Activated naive CD4-positive, alpha-beta T cell treated with anti-CD3 and anti-CD28 coated beads for 36 hours (primary cell): Measurements from ENCODE around the gene DNAJC21. TPM values are rescaled to one million over a fixed set of nuclear protein-coding genes. Genes with fewer than 3 reads are reported as not detected.
"Not testable (repeated sequence)": the region's sequence is repeated elsewhere in the genome, so short reads cannot be mapped to it uniquely, and the experiment has no call there.

Source experiments
- CTCF ChIA-PET: fragments of 350-600 bp; sonication (Branson Sonifier 250); formaldehyde crosslinking; loops from one replicate; lab custom pipeline; 2021; ENCODE audit warnings: antibody characterized with exemption; lab: Charles Lee
- DNase-seq: peaks from one replicate; pipeline ENCODE4 v3.0.0-alpha.2; 2020
- H3K27ac Mint-ChIP-seq: one replicate; pipeline ENCODE4 v1.8.0; 2021; ENCODE audit warnings: mild to moderate bottlenecking, mixed read lengths
- H3K27me3 Mint-ChIP-seq: one replicate; pipeline ENCODE4 v1.8.0; 2021; ENCODE audit warnings: low read depth, mixed read lengths
- H3K36me3 Mint-ChIP-seq: one replicate; pipeline ENCODE4 v1.8.0; 2021; ENCODE audit warnings: low read depth, mixed read lengths
- H3K4me1 Mint-ChIP-seq: one replicate; pipeline ENCODE4 v1.8.0; 2021; ENCODE audit warnings: low read depth, mixed read lengths
- H3K4me3 Mint-ChIP-seq: one replicate; pipeline ENCODE4 v1.8.0; 2021; ENCODE audit warnings: mild to moderate bottlenecking, moderate library complexity, mixed read lengths
- H3K9me3 Mint-ChIP-seq: one replicate; pipeline ENCODE4 v1.8.0; 2021; ENCODE audit warnings: mixed read lengths
- intact Hi-C: fragments of 100-400 bp; cut with micrococcal nuclease; formaldehyde crosslinking; loops from one replicate; pipeline ENCODE4 v1.15.1; 2023
- total RNA-seq, 2 experiments: library from RNA; stranded (reverse); gene quantifications; one replicate each; pipeline ENCODE4 v1.2.3, GENCODE V29; 2021

Gene DNAJC21
- total RNA-seq, 2 experiments from 2014 or later = 59.1 to 62.1 TPM

DNA sequence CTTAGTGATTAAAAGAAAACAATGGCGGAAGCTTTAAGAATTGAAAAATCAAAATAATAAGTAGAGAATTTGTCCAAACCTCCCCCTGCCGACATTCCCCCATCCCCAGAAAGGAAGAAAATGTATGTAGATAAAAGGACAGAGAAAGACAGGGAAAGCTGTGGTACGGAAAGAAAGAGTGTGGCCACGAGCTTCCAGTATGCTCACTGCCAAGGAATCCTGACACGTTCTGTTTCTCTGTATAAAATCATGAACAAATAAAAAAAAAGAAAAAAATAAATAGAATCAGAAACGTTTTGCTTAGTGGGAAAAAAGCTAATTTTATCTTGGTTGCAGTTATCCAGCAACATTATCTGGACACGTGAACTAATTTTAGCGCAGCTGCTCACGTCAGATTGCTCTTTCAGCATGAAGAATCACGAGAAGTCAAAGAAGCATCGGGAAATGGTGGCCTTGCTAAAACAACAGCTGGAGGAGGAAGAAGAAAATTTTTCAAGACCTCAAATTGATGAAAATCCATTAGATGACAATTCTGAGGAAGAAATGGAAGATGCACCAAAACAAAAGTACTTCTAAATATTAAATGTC lies 15.2 kb downstream of the DNAJC21 start:
- no peak overlapping the region for H3K27ac Mint-ChIP-seq
- CTCF ChIA-PET = interaction anchor here (0.6 to 0.8 kb wide), 3 partner anchors 15 to 59 kb away, joined by 3 read pairs; partner anchors contain the start of gene DNAJC21
- H3K9me3 Mint-ChIP-seq = no peaks in the 10 kb centered on the region
- no peaks in the 10 kb centered on the region for H3K4me1 Mint-ChIP-seq
- H3K27me3 Mint-ChIP-seq = no peaks in the 10 kb centered on the region
- peaks cover 27% of the 10 kb centered on the region for H3K36me3 Mint-ChIP-seq
- no peak for DNase-seq
- intact Hi-C loops = no loop called here
- H3K4me3 Mint-ChIP-seq = no peak overlapping the region

DNA sequence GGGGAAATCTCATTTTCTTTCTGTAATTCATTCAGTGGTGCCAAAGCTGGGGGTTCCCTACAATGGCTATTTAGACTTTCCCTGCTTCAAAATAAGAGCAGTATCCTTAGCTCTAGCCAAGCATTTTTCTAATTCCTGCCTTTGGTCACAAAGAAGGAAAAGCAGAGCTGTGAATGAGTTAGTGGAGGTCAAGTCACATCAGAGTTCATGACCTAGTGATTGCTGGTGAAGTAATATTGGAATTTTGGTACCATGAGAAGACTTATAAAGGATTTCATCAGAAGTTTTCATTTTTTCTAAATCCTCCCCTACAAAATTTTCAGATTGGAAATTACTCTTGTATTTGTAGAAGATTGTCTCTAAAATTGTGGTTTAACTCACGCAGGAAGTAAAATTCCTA lies 28.0 kb downstream of the DNAJC21 start:
- CTCF ChIA-PET = interaction anchor here (0.6 to 4.3 kb wide), 4 partner anchors 9 to 293 kb away, joined by 3 to 26 read pairs (median 3); no protein-coding TSS in a partner anchor
- Mint-ChIP-seq H3K4me1 (peaks cover 14% of the 10 kb centered on the region), H3K27ac (no peak overlapping the region), H3K36me3 (peaks cover 11% of the 10 kb centered on the region), H3K4me3 (no peak overlapping the region), H3K27me3 (no peaks in the 10 kb centered on the region), H3K9me3 (no peaks in the 10 kb centered on the region)
- intact Hi-C loops = no loop called here
- DNase-seq = no peak

DNA sequence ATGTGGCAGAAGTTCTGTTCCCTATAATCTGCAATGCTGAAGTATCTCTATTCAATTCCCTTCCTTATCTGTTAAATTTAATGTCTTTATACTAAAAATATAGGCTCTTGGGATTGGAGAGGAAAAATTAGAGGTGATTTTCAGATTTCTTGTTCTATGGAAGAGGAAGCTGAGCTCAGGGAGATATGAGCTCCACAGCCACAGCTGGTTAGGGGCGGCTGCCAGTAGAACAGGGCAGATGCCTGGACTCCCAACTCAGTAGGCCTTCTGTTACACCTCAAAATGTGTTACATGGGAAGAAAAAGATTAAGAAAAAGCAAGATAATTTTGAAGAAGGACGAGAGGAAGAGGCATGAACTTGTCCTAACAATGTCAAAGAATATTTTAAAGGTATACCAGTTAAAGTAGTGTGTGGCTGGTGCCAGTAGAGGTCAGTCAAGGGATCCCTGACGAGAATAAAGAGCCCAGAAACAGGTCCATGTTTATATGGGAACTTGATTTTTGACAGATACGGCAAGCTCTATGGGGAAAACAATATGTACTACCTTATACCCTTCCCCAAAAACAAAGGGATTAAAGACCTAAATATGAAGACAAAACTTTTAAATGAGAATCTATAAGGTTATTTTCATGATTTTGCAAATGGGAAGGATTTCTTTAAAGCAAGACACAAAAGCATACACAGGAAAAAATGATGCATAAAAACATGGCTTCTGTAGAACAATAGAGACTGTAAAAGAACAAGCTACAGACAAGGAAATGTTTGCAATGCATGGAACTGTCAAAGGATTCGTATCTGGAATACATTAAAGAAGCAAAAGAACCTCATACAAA lies 28.7 kb downstream of the DNAJC21 start:
- Mint-ChIP-seq H3K27ac (no peak overlapping the region), H3K27me3 (no peaks in the 10 kb centered on the region), H3K36me3 (peaks cover 9% of the 10 kb centered on the region), H3K9me3 (no peaks in the 10 kb centered on the region), H3K4me1 (peaks cover 14% of the 10 kb centered on the region), H3K4me3 (no peak overlapping the region)
- peak; percentile 32 for DNase-seq
- CTCF ChIA-PET = interaction anchor here (0.6 to 4.3 kb wide), 6 partner anchors 10 to 440 kb away, joined by 3 to 26 read pairs (median 3); no protein-coding TSS in a partner anchor
- intact Hi-C loops = loop anchor here (1.0 to 2.0 kb wide), 2 partner anchors 27 to 45 kb away; no protein-coding TSS in a partner anchor

DNA sequence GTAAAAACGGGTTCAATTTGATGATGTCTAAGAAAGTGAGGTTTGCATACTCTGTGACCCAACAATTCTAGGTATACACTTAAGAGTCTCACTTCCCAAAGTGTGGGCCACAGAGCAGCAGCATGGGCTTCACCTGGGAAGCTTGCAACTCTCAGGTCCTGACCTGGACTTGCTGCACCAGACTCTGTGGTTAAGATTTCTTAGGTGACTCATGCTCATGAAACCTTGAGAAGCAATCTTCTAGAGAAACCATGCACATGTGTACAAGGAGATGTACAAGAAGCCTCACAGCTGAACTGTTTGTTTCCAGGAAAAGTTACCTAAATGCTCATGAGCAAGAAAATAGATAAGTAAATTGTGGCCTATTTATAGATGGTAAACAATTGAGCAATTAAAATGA lies 30.0 kb downstream of the DNAJC21 start:
- CTCF ChIA-PET = interaction anchor here (4.3 kb wide), 1 partner anchor 44 kb away, joined by 26 read pairs; no protein-coding TSS in a partner anchor
- H3K36me3 Mint-ChIP-seq = peaks cover 8% of the 10 kb centered on the region
- no peaks in the 10 kb centered on the region for H3K27me3 Mint-ChIP-seq
- no peaks in the 10 kb centered on the region for H3K9me3 Mint-ChIP-seq
- no peak overlapping the region for H3K27ac Mint-ChIP-seq
- H3K4me1 Mint-ChIP-seq = peaks cover 14% of the 10 kb centered on the region
- no peak overlapping the region for H3K4me3 Mint-ChIP-seq
- DNase-seq = peak; percentile 23
- intact Hi-C loops = loop anchor here (2.0 kb wide), 1 partner anchor 29 kb away; no protein-coding TSS in a partner anchor

DNA sequence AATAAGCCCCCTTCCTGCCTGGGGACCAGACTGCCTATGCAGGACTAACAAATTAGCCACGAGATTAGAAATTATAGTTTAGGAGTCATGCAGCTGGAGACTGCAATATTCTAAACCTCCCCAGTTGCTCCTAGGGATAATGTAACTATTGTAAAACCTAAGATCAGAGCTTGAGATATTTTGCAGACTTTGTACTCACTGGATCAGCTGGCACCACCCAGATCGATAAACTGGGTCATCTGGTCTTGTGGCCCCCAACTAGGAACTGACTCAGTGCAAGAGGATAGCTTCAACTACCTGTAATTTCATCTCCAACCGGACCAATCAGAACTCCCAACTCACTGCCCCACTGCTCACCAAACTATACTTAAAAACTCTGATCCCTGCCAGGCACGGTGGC lies 38.2 kb downstream of the DNAJC21 start:
- intact Hi-C loops = no loop called here
- Mint-ChIP-seq H3K27me3 (no peaks in the 10 kb centered on the region), H3K27ac (no peak overlapping the region), H3K4me3 (no peak overlapping the region), H3K9me3 (peaks cover 7% of the 10 kb centered on the region), H3K4me1 (no peaks in the 10 kb centered on the region), H3K36me3 (peaks cover 21% of the 10 kb centered on the region)
- no peak for DNase-seq
- CTCF ChIA-PET = no interaction called here

DNA sequence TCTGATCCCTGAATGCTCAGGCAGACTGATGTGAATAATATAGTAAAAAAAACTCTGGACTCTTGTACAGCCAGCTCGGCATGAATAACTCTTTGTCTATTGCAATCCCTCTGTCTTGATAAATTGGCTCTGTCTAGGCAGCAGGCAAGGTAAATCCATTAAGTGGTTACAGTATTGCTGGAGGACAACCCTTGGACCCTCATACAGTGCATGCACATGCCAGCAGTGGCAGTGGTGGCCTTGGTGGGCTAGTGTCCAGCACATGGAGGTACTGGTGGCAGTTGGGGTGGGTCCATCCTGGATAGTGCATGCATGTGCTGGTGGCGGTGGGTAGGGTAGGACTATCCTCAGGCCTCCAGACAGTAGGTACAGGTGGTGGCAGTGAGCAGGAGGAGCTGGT lies 38.9 kb downstream of the DNAJC21 start:
- CTCF ChIA-PET = no interaction called here
- peaks cover 7% of the 10 kb centered on the region for H3K9me3 Mint-ChIP-seq
- H3K4me3 Mint-ChIP-seq = no peak overlapping the region
- H3K4me1 Mint-ChIP-seq = no peaks in the 10 kb centered on the region
- no peak for DNase-seq
- no peaks in the 10 kb centered on the region for H3K27me3 Mint-ChIP-seq
- peaks cover 21% of the 10 kb centered on the region for H3K36me3 Mint-ChIP-seq
- intact Hi-C loops = no loop called here
- no peak overlapping the region for H3K27ac Mint-ChIP-seq

DNA sequence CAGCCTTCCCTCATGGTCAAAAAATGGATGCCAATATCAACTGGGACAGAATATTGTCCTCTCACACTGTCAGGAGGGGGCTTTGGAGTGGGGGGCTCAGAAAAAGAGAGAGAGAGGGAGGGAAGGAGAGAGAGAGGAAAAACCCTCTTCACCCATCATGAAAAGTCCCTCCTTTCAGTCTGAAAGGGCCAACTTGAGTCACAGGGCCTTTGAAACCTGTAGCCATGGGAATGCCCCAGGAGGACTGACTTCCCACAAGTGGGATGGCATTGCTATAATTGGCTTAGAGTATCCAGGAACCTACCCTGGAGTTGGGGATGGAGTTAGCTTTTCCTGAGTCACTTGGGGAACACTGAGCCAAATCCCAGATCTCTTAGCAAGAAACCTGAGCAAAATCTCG lies 41.2 kb downstream of the DNAJC21 start:
- Mint-ChIP-seq H3K27me3 (peaks cover 2% of the 10 kb centered on the region), H3K36me3 (peaks cover 19% of the 10 kb centered on the region), H3K4me1 (no peaks in the 10 kb centered on the region), H3K4me3 (no peak overlapping the region), H3K27ac (no peak overlapping the region), H3K9me3 (peaks cover 6% of the 10 kb centered on the region)
- no peak for DNase-seq
- intact Hi-C loops = no loop called here
- CTCF ChIA-PET = no interaction called here

DNA sequence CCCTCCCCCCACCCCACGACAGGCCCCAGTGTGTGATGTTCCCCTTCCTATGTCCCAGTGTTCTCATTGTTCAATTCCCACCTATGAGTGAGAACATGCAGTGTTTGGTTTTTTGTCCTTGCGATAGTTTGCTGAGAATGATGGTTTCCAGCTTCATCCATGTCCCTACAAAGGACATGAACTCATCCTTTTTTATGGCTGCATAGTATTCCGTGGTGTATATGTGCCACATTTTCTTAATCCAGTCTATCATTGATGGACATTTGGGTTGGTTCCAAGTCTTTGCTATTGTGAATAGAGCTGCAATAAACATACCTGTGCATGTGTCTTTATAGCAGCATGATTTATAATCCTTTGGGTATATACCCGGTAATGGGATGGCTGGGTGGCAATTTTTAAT lies 42.3 kb downstream of the DNAJC21 start:
- intact Hi-C loops, CTCF ChIA-PET, H3K27me3 Mint-ChIP-seq, H3K4me1 Mint-ChIP-seq, H3K9me3 Mint-ChIP-seq, H3K27ac Mint-ChIP-seq, H3K36me3 Mint-ChIP-seq, H3K4me3 Mint-ChIP-seq, DNase-seq: not testable (repeated sequence)

DNA sequence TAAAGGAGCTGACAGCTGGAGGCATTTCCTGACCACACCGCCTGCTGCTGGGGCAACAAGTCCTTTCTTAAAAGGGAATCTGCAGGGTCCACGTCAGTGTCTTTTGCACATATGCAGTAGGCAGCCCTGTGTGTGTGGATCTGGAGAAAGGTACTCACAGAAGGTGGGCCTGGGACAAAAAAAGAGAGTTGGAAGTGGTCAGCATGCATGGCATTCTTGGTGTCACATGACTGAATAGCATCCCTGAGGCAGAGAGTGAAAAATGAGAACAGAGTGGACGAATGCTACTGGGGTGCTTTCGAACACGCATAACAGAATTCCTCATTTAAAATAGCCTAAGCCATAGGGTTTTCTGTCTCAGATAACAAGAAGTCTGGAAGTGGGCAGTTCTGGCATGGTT lies 47.0 kb downstream of the DNAJC21 start:
- Mint-ChIP-seq H3K27me3 (peaks cover 2% of the 10 kb centered on the region), H3K36me3 (peaks cover 1% of the 10 kb centered on the region), H3K4me3 (no peak overlapping the region), H3K4me1 (no peaks in the 10 kb centered on the region), H3K9me3 (peaks cover 3% of the 10 kb centered on the region), H3K27ac (no peak overlapping the region)
- no peak for DNase-seq
- CTCF ChIA-PET = interaction anchor here (0.9 to 1.6 kb wide), 2 partner anchors 18 to 27 kb away, joined by 3 read pairs; no protein-coding TSS in a partner anchor
- intact Hi-C loops = no loop called here

DNA sequence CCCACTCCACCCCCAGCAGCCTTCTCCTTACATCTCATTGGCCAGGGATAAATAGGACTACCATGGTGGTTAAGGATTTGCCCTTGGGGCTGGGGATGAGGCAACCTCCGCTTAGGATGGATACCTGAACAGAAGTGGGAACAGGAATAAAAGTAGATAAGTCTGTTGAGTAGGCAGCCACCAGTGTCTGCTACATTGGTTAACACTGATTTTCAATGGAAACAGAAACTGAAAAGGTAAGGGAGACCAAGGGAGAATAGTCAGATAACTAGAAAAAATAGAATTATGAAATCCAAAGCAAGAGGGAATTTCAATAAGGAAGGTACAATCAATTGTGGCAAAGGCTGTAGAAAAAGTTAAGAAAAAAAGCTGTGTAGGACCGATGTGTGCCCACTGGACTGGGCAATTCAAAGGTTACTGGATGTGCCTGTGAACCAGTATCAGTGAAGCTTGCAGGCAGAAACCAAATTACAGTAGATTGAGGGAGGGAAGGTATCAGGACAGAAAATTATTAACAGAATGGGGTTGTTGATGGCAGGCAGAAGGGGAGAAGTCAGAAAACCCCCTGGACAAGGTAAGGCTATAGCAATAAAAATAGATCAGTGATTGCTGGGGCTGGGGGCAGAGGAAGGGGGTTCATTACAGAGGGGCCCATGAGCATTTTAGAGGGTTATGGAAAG lies 48.7 kb downstream of the DNAJC21 start:
- Mint-ChIP-seq H3K9me3 (peaks cover 9% of the 10 kb centered on the region), H3K27ac (no peak overlapping the region), H3K4me1 (no peaks in the 10 kb centered on the region), H3K4me3 (no peak overlapping the region), H3K27me3 (peaks cover 2% of the 10 kb centered on the region), H3K36me3 (peaks cover 1% of the 10 kb centered on the region)
- CTCF ChIA-PET = interaction anchor here (0.6 to 1.4 kb wide), 2 partner anchors 24 to 246 kb away, joined by 4 to 6 read pairs; no protein-coding TSS in a partner anchor
- DNase-seq = no peak
- intact Hi-C loops = no loop called here

DNA sequence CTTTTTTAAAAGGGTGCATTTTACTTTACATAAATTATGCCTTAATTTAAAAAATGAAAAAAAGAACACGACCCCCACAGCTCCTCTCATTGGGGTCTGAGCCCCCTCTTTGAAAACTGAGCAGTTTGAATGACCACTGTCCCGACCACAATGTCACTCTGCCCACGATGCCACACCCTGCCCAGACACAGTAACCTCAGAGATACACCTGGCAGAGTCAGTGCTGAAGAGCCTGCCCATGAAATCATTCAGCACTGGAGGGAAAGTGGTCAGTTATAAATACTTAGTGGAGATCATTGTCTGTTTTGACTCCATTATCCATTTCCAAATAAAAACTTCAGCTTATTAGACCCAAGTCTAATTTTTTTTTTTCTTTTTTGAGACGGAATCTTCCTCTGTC lies 49.3 kb downstream of the DNAJC21 start:
- CTCF ChIA-PET = interaction anchor here (0.6 to 1.4 kb wide), 2 partner anchors 23 to 247 kb away, joined by 4 to 6 read pairs; no protein-coding TSS in a partner anchor

DNA sequence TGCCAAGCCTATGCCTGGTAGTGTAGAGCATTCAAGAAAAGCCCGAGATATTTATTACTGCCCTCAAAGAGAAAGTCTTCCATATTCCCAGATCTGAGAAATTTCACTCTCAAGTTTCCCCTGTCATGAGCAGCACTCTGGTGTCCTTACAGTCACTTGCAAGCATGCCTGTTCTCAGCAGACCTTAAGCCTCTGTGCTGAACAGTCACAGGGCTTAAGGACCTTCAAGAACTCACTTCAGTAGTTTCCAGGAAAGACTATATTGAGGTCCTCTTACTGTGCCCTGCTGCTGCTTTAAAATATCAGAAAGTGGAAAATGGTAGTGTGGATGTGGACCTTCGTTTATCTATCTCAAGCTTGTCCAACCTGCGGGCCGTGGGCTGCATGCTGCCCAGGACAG lies 53.5 kb downstream of the DNAJC21 start:
- CTCF ChIA-PET = no interaction called here
- Mint-ChIP-seq H3K9me3 (peaks cover 21% of the 10 kb centered on the region), H3K4me1 (no peaks in the 10 kb centered on the region), H3K27me3 (peaks cover 11% of the 10 kb centered on the region), H3K4me3 (no peak overlapping the region), H3K36me3 (no peaks in the 10 kb centered on the region), H3K27ac (no peak overlapping the region)
- DNase-seq = no peak
- intact Hi-C loops = no loop called here

More for the DNA sequence above, 49.3 kb downstream of the DNAJC21 start:
- peaks cover 9% of the 10 kb centered on the region for H3K9me3 Mint-ChIP-seq
- H3K27ac Mint-ChIP-seq = no peak overlapping the region
- no peak overlapping the region for H3K4me3 Mint-ChIP-seq
- no peaks in the 10 kb centered on the region for H3K4me1 Mint-ChIP-seq
- intact Hi-C loops = no loop called here
- DNase-seq = no peak
- H3K27me3 Mint-ChIP-seq = no peaks in the 10 kb centered on the region
- H3K36me3 Mint-ChIP-seq = no peaks in the 10 kb centered on the region
